Hepatic stellate cell (primary cell): ENCODE results near the gene GNG7.
"Not testable (repeated sequence)": the region's sequence is repeated elsewhere in the genome, so short reads cannot be mapped to it uniquely, and the experiment has no call there.

ENCODE experiments used
- DNase-seq: peaks from one replicate; pipeline ENCODE4 v3.0.0; 2011; ENCODE audit warnings: low spot score

The GNG7 gene

DNA sequence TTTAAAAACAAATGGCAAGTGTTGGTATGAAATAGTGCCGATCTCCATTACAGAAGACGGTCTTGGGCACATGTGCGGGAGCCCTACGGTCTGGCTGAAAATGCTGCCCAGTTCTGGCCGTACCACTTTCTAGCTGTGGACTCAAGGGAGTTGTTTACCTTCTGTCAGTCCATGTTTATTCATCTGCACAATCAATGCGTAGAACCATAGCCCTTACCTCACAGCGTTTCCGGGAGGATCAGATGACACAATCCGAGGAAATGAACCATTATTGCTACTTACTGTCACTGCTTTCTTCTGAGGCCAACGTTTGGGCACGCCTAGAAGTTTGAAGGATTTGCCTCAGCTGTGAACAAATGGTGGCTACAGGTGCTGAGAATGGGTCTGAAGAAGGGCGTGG is 195.4 kb downstream of the GNG7 start:
- no peak for DNase-seq

DNA sequence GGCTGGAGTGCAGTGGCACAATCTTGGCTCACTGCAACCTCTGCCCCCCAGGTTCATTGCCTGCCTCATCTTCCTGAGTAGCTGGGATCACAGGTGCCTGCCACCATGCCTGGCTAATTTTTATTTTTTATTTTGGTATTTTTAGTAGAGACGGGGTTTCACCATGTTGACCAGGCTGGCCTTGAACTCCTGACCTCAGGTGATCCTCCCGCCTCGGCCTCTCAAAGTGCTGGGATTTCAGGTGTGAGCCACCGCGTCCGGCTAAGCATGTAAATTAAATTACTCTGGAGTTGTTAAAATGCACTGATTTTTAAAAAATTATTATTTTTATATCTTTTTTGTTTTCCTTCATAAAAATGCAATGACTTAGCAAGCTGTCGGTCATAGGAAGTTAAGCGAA is 195.8 kb downstream of the GNG7 start:
- DNase-seq, result not testable (repeated sequence)

DNA sequence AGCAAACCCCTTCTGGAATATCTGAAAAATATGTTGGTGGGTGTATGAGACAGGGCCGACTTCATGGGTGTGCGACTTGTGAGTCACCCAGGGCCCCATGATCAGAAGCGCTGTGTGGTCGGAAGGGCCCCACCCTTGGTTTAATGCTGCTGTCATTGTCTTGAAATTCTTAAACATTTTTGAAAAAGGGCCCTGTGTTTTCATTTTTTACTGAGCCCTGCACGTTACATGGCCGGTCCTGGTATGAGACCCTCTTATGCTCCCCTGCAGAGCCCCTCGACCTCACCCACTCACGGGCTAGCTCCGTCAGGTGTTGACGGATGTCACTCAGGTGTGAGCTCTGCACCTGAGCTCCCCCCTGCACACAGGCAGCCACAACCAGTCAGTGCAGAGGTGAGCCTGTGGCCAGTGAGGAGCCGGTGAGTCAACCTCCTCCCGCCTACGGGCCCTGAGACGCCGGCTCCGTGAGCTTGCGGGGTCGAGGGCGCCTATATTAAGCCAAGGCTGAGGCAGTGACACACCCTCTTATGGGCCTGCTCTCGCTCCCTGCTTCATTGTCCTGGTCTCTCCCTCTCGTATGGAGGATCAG is 198.9 kb downstream of the GNG7 start:
- DNase-seq, result peak; percentile 83

DNA sequence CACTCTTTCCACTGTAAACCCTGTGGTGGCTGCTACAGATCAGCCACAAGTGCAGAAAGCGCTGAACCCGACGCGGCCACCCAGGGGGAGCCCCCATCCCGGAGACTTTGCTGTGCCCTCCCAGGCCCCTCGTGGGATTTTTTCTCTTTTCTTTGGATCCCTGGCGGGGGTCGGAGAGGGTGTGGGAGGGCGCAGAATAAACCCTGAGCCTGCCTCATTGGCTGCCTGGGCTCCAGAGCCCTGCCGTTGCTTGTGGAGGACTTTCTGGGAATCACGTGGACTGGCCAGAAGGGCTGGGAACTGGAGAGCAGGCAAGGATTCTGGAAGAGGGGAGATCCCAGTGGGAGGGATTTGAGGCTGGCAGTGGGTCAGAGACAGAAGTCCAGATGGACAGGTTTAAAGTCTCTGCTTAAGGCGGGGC is 201.6 kb downstream of the GNG7 start:
- no peak for DNase-seq

DNA sequence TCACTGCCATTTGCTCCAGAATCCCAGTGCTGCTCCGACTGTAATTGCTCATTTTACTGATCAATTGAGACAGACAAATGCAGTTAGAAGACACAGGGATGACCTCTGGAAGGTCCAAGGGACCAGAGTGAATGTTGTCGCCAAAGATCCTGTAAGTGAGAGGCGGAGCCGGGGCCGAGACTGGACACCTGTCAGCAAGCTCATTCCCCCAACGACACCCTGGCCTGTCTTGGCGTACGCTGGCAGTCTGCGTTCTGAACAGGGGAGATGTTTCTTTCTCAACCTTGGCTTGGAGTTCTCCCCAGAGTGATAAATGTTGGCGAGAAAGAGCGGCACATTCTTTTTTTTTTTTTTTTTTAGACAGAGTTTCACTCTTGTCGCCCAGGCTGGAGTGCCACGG is 202.3 kb downstream of the GNG7 start:
- DNase-seq, result no peak

DNA sequence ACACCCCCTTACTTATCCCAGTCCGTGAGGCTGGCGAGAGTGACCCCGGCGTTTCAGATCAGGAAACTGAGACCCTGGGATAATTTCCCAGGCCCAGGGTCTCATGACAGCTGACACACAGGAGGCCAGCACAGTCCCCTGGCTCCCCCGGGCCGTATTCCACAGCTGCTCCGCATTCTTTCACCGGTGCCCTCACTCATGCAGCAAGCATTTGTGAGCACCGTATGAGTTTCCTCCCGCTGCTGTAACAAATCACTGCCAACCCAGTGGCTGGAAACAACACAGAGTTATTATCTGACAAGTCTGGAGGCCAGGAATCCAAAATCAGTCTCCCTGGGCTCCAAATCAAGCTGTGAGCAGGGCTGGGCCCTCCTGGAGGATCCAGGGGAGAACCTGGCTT is 205.3 kb downstream of the GNG7 start:
- DNase-seq, result no peak

DNA sequence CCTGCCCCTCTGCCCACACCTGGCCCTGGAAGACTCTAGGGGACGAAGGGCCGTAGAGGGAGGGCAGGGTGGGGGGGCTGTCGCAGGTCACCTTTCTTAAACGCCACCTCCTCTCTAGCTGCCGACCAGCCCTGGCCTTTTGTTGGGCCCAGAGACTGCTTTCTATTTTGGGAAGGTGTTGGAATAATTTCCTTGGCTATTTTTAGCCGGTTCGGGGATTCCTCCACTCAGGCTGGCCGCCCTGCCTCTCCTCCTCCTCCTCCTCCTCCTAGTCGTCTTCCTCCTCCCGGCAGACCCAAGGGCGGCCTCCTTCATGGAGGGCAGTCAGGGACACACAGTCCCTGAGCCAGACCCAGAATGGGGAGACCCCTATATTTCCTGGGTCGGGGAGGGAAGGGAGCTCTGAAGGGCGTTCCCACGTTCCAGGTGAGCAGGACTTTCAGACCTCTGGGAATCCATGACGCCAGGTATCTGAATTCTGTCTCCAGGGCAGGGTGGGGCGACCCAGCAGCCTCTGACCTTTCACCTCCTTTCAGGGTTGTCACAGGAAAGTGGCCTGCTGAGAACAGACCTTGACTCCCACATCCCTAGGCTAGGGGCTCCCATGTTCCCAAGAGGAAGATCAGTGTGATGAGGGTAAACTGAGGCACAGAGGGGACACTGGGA is 206.7 kb downstream of the GNG7 start:
- DNase-seq, result peak; percentile 69

DNA sequence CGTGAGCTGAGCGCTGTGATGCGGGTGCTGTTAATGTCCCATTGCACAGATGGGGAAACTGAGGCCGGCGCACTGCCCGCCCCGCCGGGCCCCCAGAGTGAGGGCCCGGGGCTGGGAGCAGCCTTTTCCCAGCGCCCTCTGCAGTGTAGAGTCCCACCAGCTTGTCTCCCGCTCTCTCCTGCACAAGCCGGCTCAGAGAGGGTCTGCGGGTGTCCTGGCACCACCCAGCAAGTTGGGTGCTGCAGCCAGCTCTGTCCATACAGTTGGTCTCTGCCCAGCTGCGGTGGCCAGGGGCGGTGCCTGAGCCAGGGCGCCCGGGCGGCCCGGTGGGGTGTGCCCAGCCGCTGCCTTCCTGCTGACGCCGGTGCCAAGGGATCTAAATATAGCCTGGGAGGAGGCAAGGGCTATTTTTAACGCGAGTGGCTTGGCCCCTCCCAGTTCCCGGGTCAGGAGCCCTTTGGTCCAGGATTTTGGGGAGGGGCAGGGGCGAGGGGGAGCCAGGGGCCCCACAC is 207.3 kb downstream of the GNG7 start:
- DNase-seq, result peak; percentile 91

DNA sequence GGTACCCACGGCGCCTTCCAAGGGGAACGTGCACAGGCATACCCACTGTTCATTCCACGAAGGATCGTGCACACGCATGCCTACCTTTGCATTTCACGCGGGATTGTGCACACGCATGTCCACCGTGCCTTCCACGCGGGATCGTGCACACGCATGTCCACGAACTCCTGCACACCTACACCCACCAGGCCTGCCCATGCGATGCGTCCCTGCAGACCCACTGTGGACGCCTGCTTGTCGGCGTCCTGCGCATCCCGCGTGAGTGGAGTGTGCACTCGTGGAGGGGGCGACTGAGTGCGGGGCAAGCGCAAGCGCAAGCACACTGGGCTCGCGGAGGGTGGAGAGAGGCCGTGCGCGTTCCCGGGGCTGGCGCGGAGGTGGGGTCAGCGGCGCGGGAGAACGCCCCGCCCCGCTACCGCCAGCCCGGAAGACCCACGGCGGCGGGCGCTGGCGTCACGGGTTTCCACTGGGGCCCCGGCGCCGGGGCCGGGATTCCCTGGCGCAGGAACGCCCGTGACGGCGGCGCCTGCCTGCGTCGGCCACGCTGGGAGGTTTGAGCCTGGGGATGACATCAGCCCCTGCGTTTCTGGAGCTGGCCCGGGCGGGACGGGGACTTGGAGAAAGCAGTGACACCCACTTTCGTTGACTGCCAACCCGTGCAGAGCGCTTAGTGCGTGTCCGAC is 207.9 kb downstream of the GNG7 start:
- peak; percentile 87 for DNase-seq

DNA sequence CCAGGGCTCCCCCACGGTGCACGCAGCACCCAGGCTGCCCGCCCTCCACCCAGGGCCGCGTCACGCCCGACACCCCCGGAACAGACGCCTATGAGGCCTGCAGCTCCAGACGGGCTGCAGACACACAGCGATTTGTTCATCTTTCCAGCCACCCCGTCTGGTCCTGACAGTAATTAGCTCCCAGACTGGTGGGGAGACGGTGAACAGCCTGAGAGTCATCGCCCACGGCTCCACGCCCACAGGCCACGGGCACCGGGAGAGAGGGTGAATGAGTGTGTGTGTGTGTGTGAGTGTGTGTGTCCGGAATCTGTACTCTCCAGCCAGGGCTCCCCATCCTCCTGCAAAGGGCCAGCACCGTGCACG is 208.4 kb downstream of the GNG7 start:
- peak; percentile 64 for DNase-seq

DNA sequence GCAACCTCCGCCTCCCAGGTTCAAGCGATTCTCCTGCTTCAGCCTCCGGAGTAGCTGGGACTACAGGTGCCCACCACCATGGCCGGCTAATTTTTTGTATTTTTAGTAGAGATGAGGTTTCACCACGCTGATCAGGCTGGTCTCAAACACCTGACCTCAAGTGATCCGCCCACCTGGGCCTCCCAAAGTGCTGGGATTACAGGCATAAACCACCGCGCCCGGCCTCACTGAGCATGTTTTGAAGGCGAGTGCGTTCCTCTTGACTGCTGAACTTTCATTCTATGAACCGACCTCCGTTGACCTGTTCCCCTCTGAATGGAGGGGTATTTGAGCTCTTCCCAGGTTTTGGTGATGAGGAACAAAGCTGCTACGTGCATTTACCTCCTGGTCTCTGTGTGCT is 209.0 kb downstream of the GNG7 start:
- not testable (repeated sequence) for DNase-seq

DNA sequence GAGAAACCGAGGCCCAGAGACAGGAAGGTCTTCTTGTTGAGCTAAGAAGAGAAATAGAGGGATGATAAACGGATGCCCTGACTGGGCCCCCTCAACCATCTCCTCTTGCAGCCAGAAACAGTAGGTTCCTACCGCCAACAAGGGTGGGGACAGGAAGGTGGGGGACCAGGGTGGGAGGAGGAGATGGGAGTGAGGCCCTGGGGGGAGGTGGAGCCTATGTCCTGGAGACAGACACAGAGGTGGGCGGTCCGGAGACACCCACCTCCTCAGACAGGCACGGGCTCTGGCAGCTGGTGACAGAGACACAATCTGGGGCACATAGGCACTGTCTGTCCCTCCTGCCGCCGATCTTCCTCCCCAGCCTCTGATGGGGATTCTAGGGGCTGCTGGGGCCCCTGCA is 209.6 kb downstream of the GNG7 start:
- DNase-seq, result no peak

DNA sequence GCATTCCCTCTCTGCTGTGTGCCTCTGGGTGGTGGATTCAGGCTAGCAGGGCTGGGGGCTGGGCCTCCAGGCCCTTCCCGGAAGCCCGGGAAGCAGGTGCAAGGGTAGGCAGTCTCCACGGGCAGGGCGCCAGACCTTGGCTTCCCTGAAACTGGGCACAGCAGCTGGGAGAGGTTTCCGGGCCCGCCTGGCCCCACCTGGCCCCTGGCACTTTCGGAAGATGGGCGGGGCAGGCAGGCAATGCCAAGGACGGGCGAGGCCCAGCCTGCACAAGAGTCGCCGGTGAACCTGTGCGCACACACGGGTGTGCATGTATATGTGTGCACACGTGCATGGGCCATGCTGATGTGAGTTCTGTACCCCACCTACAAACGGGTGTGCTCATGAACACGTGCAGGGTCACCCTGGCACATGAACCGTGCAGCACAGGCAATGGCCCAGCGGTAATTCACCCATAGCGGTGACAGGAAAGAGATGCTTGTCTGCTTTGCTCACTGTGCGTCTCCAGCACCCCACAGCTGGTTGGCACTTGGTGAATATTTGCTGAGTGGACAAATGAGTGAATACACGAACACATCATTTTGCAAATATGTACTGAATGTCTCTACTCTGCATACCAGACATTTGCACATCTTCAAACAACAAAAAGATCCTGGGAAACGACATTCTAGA is 211.2 kb downstream of the GNG7 start:
- DNase-seq, result peak; percentile 78

DNA sequence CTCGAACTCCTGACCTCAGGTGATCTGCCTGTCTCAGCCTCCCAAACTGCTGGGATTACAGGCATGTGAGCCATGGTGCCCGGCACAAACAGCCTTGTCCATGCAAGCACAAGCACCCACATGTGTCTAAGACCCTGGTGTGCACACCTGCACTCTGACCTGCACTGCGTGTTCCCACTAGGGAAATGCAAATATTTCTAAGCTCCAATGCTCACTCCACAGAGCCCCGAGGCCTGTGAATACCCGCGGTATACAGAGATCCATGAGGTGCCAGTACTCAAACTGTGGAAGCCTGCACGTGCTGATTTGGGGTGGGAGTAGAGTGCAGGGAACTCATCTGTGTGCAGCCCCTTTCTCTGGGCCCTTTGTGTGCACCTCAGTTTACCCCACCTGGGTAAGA is 211.8 kb downstream of the GNG7 start:
- DNase-seq, result no peak

DNA sequence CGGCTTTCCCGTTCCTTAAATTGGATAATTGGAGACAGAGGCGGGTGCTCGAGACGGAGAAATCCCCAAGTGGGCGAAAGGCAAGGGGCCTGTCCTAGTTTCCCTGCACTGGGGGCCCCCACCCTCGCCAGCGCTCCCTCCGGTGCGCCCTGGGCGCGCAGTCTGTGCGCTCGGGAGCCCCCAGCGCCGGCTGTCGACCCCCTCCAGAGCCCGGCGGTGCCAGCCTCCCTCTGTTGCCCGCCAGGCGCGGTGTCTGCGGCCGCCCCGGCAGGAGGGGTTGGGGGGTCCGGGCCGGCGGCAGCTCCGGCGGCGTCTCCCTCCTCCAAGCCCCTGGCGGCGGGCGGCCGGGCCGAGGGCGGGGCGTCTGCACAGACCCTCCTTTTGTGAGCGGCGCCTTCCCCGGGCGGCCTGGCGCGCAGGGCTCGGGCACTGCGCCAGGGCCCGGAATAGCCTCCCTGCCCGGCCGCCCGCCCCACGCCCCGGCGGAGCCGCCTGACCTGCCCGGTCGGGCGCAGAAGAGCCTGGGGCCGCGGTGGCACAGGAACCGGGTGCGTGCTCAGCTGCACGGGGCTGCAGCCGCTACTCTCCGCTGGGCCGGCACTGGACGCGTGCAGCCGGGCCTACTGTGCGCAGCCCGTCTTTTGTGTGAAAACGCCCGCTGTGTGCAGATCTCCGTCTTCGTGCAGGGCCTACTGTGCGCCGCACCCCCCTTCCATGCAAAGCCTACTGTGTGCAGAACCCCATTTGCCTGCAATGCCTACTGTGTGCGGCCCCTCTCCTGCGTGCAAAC is 213.4 kb downstream of the GNG7 start:
- peak; percentile 74 for DNase-seq

DNA sequence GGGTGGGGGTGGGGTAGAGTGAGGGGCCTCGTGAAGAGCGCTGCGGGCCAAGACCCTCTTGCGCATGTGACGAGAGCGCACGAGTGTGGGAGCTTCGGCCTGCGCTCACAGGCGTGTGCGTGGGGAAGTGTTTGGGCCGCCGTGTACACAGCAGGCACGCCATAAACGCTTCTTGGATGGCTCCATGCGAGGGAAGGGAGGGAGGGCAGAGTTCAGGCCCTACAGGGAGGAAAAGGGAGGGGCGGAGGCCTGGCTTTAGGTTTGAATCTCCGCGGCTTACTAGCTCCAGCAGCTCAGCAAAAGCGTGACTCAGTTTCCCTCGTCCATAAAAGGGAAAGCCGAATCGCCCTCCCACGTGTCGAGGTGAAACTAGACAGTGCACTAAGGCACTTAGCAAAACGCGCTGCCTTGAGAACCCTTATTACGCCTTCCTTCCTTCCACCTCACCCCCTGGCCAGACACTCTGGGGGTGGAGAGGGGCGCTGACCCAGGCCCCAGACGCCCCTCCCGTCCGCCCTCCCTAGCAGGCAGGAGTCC is 214.0 kb downstream of the GNG7 start:
- DNase-seq, result no peak

DNA sequence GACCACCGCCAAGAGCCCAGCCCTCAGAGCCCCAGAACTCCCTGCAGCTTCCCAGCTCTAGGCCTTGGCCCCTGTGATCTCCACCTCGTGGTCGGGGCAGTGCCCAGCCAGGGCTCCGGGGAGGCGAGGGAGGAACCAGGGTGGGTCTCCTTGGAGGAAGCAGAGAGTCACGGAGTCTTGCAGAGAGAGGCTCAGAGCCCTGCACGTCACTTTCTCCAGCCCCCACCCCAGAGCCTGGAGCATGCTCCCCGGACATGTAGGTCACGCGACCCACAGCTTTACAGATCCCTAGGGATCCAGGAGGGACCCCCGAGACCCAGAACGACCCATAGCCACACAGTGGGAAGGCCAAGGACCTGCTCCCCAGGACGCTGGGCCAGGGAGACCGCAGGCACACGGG is 214.7 kb downstream of the GNG7 start:
- DNase-seq, result no peak

DNA sequence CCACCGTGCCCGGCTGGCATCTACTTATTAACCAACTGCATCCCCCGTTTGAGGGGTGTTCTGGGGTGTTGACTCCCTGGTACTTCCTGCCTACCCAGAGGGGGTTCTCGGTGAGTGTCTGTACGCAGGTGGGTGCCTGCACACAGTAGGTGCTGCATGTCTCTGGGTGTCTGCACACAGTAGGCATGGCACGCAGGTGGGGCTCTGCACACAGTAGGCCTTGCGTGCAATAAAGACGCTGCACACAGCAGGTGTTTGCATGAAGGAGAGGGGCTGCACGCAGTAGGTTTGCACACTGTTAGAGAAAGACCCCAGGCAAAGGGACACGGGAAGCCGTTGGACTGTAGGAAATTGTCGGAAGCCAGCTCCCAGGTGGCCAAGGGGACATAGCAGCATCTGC is 215.4 kb downstream of the GNG7 start:
- DNase-seq, result no peak

DNA sequence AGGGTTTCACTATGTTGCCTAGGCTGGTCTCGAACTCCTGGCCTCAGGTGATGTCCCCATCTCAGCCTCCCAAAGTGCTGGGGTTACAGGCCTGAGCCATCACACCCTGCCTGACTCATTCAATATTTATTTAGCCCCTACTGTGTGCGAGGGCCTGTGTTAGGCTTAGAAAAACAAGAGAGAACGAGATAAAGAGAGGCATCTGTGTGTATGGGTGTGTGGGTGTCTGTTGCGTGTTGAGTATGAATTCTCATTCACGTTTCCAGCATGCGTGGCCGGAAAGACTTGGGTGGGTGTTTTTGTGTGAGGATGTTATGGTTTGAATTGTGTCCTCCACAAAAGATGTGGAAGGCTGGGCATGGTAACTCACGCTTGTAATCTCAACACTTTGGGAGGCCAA is 217.1 kb downstream of the GNG7 start:
- DNase-seq, result no peak

DNA sequence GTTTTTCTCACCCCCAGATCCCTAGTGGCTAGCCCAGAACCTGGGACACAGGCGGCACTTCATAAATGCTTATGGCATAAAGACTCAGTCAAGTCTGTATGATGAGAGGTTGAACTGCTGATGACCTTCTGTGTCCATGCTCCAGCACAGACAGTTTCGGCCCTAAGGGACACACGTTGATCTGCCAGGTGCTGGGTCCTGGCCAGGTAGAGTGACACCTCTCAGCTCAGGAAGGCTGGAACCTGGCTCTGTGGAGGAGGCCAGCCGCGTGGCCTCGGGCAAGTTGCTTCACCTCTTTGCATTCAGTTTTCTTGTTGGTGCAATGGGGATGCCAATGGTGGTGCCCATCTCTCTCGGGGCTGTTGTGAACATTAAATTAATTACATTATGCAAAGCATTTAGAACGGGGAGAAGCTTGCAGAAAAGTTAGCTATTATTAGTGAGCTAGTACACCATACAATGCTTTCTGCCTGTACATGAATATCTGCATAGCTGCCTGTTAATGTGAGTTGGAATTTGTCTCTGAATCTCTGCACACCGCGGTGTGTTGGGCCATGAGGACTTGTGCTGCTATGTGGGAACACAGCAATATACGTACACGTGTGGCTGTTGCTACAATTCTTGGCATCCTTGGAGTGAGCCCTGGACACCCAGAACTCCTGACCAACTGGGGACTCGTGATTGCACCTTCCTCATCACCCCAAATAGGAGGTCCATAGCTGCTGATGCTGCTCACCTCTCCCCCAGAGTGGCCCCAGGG is 218.1 kb downstream of the GNG7 start:
- DNase-seq, result no peak
